IMR-90 (cell line): ENCODE data around the gene PCID2. TPM values are rescaled to one million over a fixed set of nuclear protein-coding genes. Genes with fewer than 3 reads are reported as not detected.
A peak's percentile ranks its signal among the peaks of the same experiment; 100 is the strongest.

Experiments used
- ATAC-seq: fragments of 200-7000 bp; cut with Tn5 transposase; 2 replicates; pipeline ENCODE4 v1.9.1; 2020; ENCODE audit warnings: low read depth, mild to moderate bottlenecking, moderate library complexity
- BruUV-seq: library from RNA; stranded (reverse); fragments of 400-500 nt; replicated peaks from 2 replicates; lab custom pipeline; 2021; lab: Mats Ljungman, UMichigan
- CTCF ChIA-PET: fragments of 300-600 bp; formaldehyde crosslinking; extraction: SDS; loops from one replicate; lab custom pipeline; 2021; ENCODE audit warnings: antibody characterized with exemption; lab: Yijun Ruan, JAX
- POLR2A ChIA-PET: fragments of 300-600 bp; sonication (Branson Sonifier 250); formaldehyde crosslinking; loops from one replicate; lab custom pipeline; 2022; ENCODE audit warnings: antibody characterized with exemption; ENCODE audit not compliant: unreplicated experiment; lab: Charles Lee
- DNase-seq: peaks from one replicate; pipeline ENCODE4 v3.0.0; 2013
- H2AFZ ChIP-seq: replicated peaks from 2 replicates; pipeline ENCODE3; 2013; ENCODE audit warnings: low read length, mild to moderate bottlenecking; ENCODE audit not compliant: poor library complexity
- H2AK5ac ChIP-seq: 2 replicates; pipeline ENCODE4 v1.6.1; 2013; ENCODE audit warnings: low read depth, low read length, inconsistent platforms
- H2AK9ac ChIP-seq: replicated peaks from 2 replicates; pipeline ENCODE3; 2013; ENCODE audit warnings: mild to moderate bottlenecking, low read depth, low read length, moderate library complexity; ENCODE audit not compliant: poor library complexity
- H2BK120ac ChIP-seq: 2 replicates; pipeline ENCODE4 v1.6.1; 2013; ENCODE audit warnings: low read depth, low read length, inconsistent platforms
- H2BK15ac ChIP-seq: 3 replicates; pipeline ENCODE4 v1.6.1; 2013; ENCODE audit warnings: low read depth, low read length, inconsistent platforms
- H2BK20ac ChIP-seq: 2 replicates; pipeline ENCODE4 v1.6.1; 2013; ENCODE audit warnings: low read depth, mild to moderate bottlenecking, inconsistent platforms, low read length, moderate library complexity
- H2BK5ac ChIP-seq: 2 replicates; pipeline ENCODE4 v1.6.1; 2013; ENCODE audit warnings: mild to moderate bottlenecking, low read depth, low read length, inconsistent platforms; ENCODE audit not compliant: poor library complexity, severe bottlenecking
- H3K14ac ChIP-seq: replicated peaks from 2 replicates; pipeline ENCODE4 v1.6.1; 2013; ENCODE audit warnings: low read depth, low read length, inconsistent platforms
- H3K18ac ChIP-seq: 2 replicates; pipeline ENCODE4 v1.6.1; 2013; ENCODE audit warnings: low read depth, low read length, control low read depth
- H3K23ac ChIP-seq: 2 replicates; pipeline ENCODE4 v1.6.1; 2013; ENCODE audit warnings: low read depth, low read length, inconsistent platforms
- H3K27ac ChIP-seq: 2 replicates; pipeline ENCODE4 v1.5.1; 2013; ENCODE audit warnings: mild to moderate bottlenecking, control low read depth, low read length; ENCODE audit not compliant: insufficient read depth
- H3K27me3 ChIP-seq: 2 replicates; pipeline ENCODE4 v1.6.1; 2013; ENCODE audit warnings: low read length; ENCODE audit not compliant: control insufficient read depth, insufficient read depth
- H3K36me3 ChIP-seq: 2 replicates; pipeline ENCODE4 v1.6.1; 2013; ENCODE audit warnings: low read length, mixed read lengths; ENCODE audit not compliant: control insufficient read depth, insufficient read depth
- H3K4ac ChIP-seq: 2 replicates; pipeline ENCODE4 v1.6.1; 2013; ENCODE audit warnings: low read depth, low read length, inconsistent platforms
- H3K4me1 ChIP-seq: 2 replicates; pipeline ENCODE4 v1.6.1; 2013; ENCODE audit warnings: low read length, mixed read lengths; ENCODE audit not compliant: control insufficient read depth, insufficient read depth
- H3K4me2 ChIP-seq: 2 replicates; pipeline ENCODE4 v1.6.1; 2013; ENCODE audit warnings: low read depth, mild to moderate bottlenecking, control low read depth, low read length, moderate library complexity
- H3K4me3 ChIP-seq: 2 replicates; pipeline ENCODE4 v1.5.1; 2013; ENCODE audit warnings: low read depth, mild to moderate bottlenecking, control low read depth, low read length, moderate library complexity; ENCODE audit not compliant: insufficient read depth
- H3K56ac ChIP-seq: 2 replicates; pipeline ENCODE4 v1.6.1; 2013; ENCODE audit warnings: low read length, inconsistent platforms; ENCODE audit not compliant: insufficient read depth; ENCODE audit errors: extremely low read depth
- H3K79me1 ChIP-seq, 2 experiments: 2 replicates each; pipeline ENCODE4 v1.6.1; 2013; ENCODE audit warnings: low read length in 2 of 2, inconsistent platforms in 1 of 2, low read depth in 1 of 2
- H3K9ac ChIP-seq: 2 replicates; pipeline ENCODE4 v1.6.1; 2013; ENCODE audit warnings: low read depth, low read length, control low read depth
- H3K9me1 ChIP-seq: 2 replicates; pipeline ENCODE4 v1.6.1; 2013; ENCODE audit warnings: low read length, inconsistent platforms; ENCODE audit not compliant: insufficient read depth
- H3K9me3 ChIP-seq: 2 replicates; pipeline ENCODE4 v1.6.1; 2013; ENCODE audit warnings: low read length; ENCODE audit not compliant: control insufficient read depth, insufficient read depth
- H4K20me1 ChIP-seq: 2 replicates; pipeline ENCODE4 v1.6.1; 2013; ENCODE audit warnings: low read length, inconsistent platforms; ENCODE audit not compliant: insufficient read depth
- H4K5ac ChIP-seq: 2 replicates; pipeline ENCODE4 v1.6.1; 2013; ENCODE audit warnings: mild to moderate bottlenecking, low read depth, low read length, control low read depth
- H4K8ac ChIP-seq, 2 experiments: 2 replicates each; pipeline ENCODE4 v1.6.1; 2013; ENCODE audit warnings: low read depth in 2 of 2, low read length in 2 of 2, control low read depth in 1 of 2, inconsistent platforms in 1 of 2
- H4K91ac ChIP-seq: 2 replicates; pipeline ENCODE4 v1.6.1; 2013; ENCODE audit warnings: low read depth, low read length, inconsistent platforms; ENCODE audit not compliant: insufficient read depth
- BHLHE40 ChIP-seq: fragments of 150-350 bp; IDR thresholded peaks from 2 replicates; pipeline ENCODE4 v1.6.1; 2016; ENCODE audit warnings: mild to moderate bottlenecking, low read depth, low read length
- CEBPB ChIP-seq: IDR thresholded peaks from 2 replicates; pipeline ENCODE4 v1.6.1; 2012; ENCODE audit warnings: low read depth, low read length, improper control_type of control experiment
- USF2 ChIP-seq: fragments of 150-350 bp; IDR thresholded peaks from 2 replicates; pipeline ENCODE4 v1.6.1; 2017; ENCODE audit warnings: mild to moderate bottlenecking, antibody characterized with exemption, low read length, low read depth
- WGBS, 2 experiments: methylation state at CpG; one replicate each; pipeline versions ENCODE4 v1.1.5 to v1.1.7; 2013; ENCODE audit warnings: missing lambda C conversion rate in 2 of 2; ENCODE audit not compliant: insufficient read length in 1 of 2; ENCODE audit errors: extremely low coverage in 2 of 2; 5-methylcytosine and 5-hydroxymethylcytosine counted together
- dilution Hi-C: fragments of 300-500 bp; cut with HindIII; formaldehyde crosslinking; loops from one replicate; pipeline ENCODE4 v1.14.3; 2018; ENCODE audit warnings: low sequenced_read_pairs; ENCODE audit not compliant: unreplicated experiment
- in situ Hi-C: fragments of 300-500 bp; cut with MboI; formaldehyde crosslinking; loops from 3 replicates; pipeline ENCODE4 v1.14.3; 2019; ENCODE audit warnings: low sequenced_read_pairs, inconsistent platforms, mixed read lengths
- intact Hi-C: fragments of 100-400 bp; cut with micrococcal nuclease; formaldehyde crosslinking; loops from 2 replicates; pipeline ENCODE4 v1.10.0; 2022
- polyA plus RNA-seq, 3 experiments: library from polyadenylated mRNA; depleted of rRNA; stranded (reverse); fragments of >200 nt; gene quantifications; 2 replicates each; pipeline ENCODE4 v1.2.3, GENCODE V29; 2012; ENCODE audit warnings: low replicate concordance in 1 of 3
- total RNA-seq: library from RNA; depleted of rRNA; stranded (reverse); fragments of >200 nt; gene quantifications from 2 replicates; pipeline ENCODE4 v1.2.3, GENCODE V29; 2012
- TF ChIP-seq, protein P1 (sequence below): fragments of 150-350 bp; IDR thresholded peaks from 2 replicates; pipeline ENCODE4 v1.6.1; 2016; ENCODE audit warnings: low read depth, mild to moderate bottlenecking, low read length, moderate library complexity, borderline replicate concordance

The PCID2 gene
- total and polyA plus RNA-seq, 2 of the 4 experiments (the other 2 are of a cell fraction): 83.5 to 90.9 TPM

DNA sequence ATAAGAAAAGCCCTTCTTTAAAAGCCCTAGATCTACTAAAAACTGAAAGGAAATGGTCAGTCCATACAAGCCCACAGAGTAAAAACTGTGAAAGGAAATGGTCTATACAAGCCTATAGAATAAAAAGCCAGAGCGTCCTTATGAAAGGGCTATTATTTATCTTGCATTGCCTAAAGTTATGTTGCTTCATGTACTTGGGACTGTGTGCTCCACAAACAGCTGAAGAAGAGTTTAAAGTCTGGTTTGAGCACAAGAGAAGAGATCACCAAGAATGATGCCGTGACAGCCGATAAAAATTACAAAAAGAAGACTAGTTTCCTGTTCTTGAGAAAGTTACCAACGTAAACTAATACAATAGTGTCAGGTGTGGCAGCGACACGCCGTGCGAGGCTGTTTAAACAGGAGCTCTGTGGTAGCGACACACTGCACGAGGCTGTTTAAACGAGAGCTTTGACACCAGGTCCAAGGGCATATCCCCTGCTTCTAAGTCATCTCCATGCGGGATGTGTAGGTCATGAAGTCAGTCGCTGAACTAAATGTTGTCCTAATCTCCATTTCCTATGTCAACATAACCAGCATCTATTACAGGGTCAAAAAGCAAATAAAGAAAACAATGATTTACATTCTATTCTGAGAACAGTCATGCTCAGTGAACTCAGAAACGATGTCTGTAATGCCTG lies 24.9 kb downstream of the PCID2 start:
- peaks cover 36 to 72% of the 10 kb centered on the region in 2 experiments for H3K79me1 ChIP-seq
- in situ Hi-C loops (no loop called here), dilution Hi-C loops (no loop called here), intact Hi-C loops (no loop called here)
- H2BK15ac ChIP-seq: no peak overlapping the region
- peak overlapping the region; percentile 13 for H3K4ac ChIP-seq
- no peak overlapping the region for H3K4me3 ChIP-seq
- H4K91ac ChIP-seq: no peak overlapping the region
- 0 out of 2 replicates have a peak overlapping the region, but pooled peaks have one; percentile 15 for H4K5ac ChIP-seq
- H3K14ac ChIP-seq: no peak overlapping the region
- ATAC-seq: no peak
- no peaks in the 10 kb centered on the region for H3K27me3 ChIP-seq
- peak overlapping the region in 1 of 2 experiments; percentile 0; a peak in 1 of 4 replicates for H4K8ac ChIP-seq
- no peak overlapping the region for H3K4me2 ChIP-seq
- H2AFZ ChIP-seq: no peak overlapping the region
- no peak overlapping the region for H3K27ac ChIP-seq
- no peak overlapping the region for H3K23ac ChIP-seq
- H3K4me1 ChIP-seq: peaks cover 32% of the 10 kb centered on the region
- CTCF ChIA-PET: interaction anchor here (1.2 kb wide), 1 partner anchor 20 kb away, joined by 3 read pairs; no protein-coding TSS in a partner anchor
- peaks cover 5% of the 10 kb centered on the region; the same call in 1 of the 2 replicates for H3K9me3 ChIP-seq
- H2BK20ac ChIP-seq: no peak overlapping the region
- H2AK5ac ChIP-seq: peak overlapping the region; percentile 25
- H2BK120ac ChIP-seq: peak overlapping the region; percentile 31
- H3K9ac ChIP-seq: no peak overlapping the region
- H2BK5ac ChIP-seq: peak overlapping the region; percentile 14
- no peak overlapping the region for H2AK9ac ChIP-seq
- H4K20me1 ChIP-seq: no peaks in the 10 kb centered on the region
- WGBS, 2 experiments: 93% methylated on average over 10 of the region's 14 CpGs; no CpG with 5 or more reads in 1 of the 2 experiments
- no peak for TF ChIP-seq USF2
- TF ChIP-seq, protein P1, sequence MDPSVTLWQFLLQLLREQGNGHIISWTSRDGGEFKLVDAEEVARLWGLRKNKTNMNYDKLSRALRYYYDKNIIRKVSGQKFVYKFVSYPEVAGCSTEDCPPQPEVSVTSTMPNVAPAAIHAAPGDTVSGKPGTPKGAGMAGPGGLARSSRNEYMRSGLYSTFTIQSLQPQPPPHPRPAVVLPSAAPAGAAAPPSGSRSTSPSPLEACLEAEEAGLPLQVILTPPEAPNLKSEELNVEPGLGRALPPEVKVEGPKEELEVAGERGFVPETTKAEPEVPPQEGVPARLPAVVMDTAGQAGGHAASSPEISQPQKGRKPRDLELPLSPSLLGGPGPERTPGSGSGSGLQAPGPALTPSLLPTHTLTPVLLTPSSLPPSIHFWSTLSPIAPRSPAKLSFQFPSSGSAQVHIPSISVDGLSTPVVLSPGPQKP: no peak
- no peak for TF ChIP-seq CEBPB
- TF ChIP-seq BHLHE40: no peak
- H3K18ac ChIP-seq: no peak overlapping the region
- BruUV-seq: no TSS peak
- no peak overlapping the region; the same call in 1 of the 2 replicates for H3K56ac ChIP-seq
- peaks cover 53% of the 10 kb centered on the region for H3K36me3 ChIP-seq
- POLR2A ChIA-PET: no interaction called here
- H3K9me1 ChIP-seq: peaks cover 21% of the 10 kb centered on the region
- no peak for DNase-seq
